HEK293 (cell line): Measurements from ENCODE around the gene MAEA.
A peak's percentile ranks its signal among the peaks of the same experiment; 100 is the strongest.

Experiments used
- CTCF ChIA-PET: fragments of 350-600 bp; formaldehyde crosslinking; extraction: SDS; loops from one replicate; lab custom pipeline; 2021; ENCODE audit warnings: antibody characterized with exemption; lab: Yijun Ruan, JAX
- POLR2A ChIA-PET: fragments of 300-600 bp; formaldehyde crosslinking; extraction: SDS; loops from one replicate; lab custom pipeline; 2020; ENCODE audit warnings: antibody characterized with exemption, inconsistent platforms; lab: Yijun Ruan, JAX
- H3K27ac ChIP-seq: fragments of 200-500 bp; sonication (Bioruptor generic); 2 replicates; pipeline ENCODE4 v1.5.1; 2014; ENCODE audit warnings: low read depth, low read length, control low read depth, inconsistent platforms; ENCODE audit errors: extremely low read depth
- H3K36me3 ChIP-seq, 2 experiments: fragments of 200-500 bp in 1 of 2; sonication (Bioruptor generic) in 1 of 2; 1 replicate in 1 of 2; 2 replicates in 1 of 2; pipeline ENCODE4 v1.5.1; 2014 to 2017; ENCODE audit warnings: inconsistent platforms in 2 of 2, low read length in 2 of 2; ENCODE audit not compliant: control insufficient read depth in 2 of 2, insufficient read depth in 1 of 2
- H3K4me1 ChIP-seq: fragments of 200-500 bp; sonication (Bioruptor generic); 2 replicates; pipeline ENCODE4 v1.5.1; 2014; ENCODE audit warnings: mild to moderate bottlenecking, low read length, inconsistent platforms; ENCODE audit not compliant: control insufficient read depth, insufficient read depth
- H3K4me3 ChIP-seq: 2 replicates; pipeline ENCODE4 v1.5.1; 2011; ENCODE audit warnings: low read depth, mild to moderate bottlenecking, control low read depth, low read length, moderate library complexity
- H3K9me3 ChIP-seq: fragments of 200-500 bp; sonication (Bioruptor generic); 2 replicates; pipeline ENCODE4 v1.5.1; 2014; ENCODE audit warnings: low read depth, low read length, inconsistent platforms; ENCODE audit not compliant: control insufficient read depth, insufficient read depth
- CTCF ChIP-seq: fragments of 450-650 bp; formaldehyde crosslinking; IDR thresholded peaks from 2 replicates; pipeline ENCODE4 v1.5.1; 2016; ENCODE audit warnings: missing biosample characterization, missing genetic modification characterization
- FEZF1 ChIP-seq: fragments of 450-650 bp; formaldehyde crosslinking; IDR thresholded peaks from 2 replicates; pipeline ENCODE4 v1.5.1; 2016; ENCODE audit warnings: missing biosample characterization, missing genetic modification characterization
- PRDM6 ChIP-seq: fragments of 450-650 bp; formaldehyde crosslinking; IDR thresholded peaks from 2 replicates; pipeline ENCODE4 v1.5.1; 2017; ENCODE audit warnings: missing biosample characterization, missing genetic modification characterization
- TSHZ1 ChIP-seq: fragments of 450-650 bp; formaldehyde crosslinking; IDR thresholded peaks from 2 replicates; pipeline ENCODE4 v1.5.1; 2016; ENCODE audit warnings: missing biosample characterization, missing genetic modification characterization, borderline replicate concordance
- YY2 ChIP-seq: fragments of 450-650 bp; formaldehyde crosslinking; IDR thresholded peaks from 2 replicates; pipeline ENCODE4 v1.5.1; 2016; ENCODE audit warnings: missing biosample characterization, missing genetic modification characterization
- ZNF558 ChIP-seq: fragments of 450-650 bp; formaldehyde crosslinking; IDR thresholded peaks from 2 replicates; pipeline ENCODE4 v1.5.1; 2016; ENCODE audit warnings: missing biosample characterization, missing genetic modification characterization
- ZNF624 ChIP-seq: fragments of 450-650 bp; formaldehyde crosslinking; IDR thresholded peaks from 2 replicates; pipeline ENCODE4 v1.5.1; 2017; ENCODE audit warnings: missing biosample characterization, missing genetic modification characterization
- ZNF654 ChIP-seq: fragments of 450-650 bp; formaldehyde crosslinking; IDR thresholded peaks from 2 replicates; pipeline ENCODE4 v1.5.1; 2016; ENCODE audit warnings: low read depth, missing biosample characterization, missing genetic modification characterization
- ZNF670 ChIP-seq: fragments of 450-650 bp; formaldehyde crosslinking; IDR thresholded peaks from 2 replicates; pipeline ENCODE4 v1.5.1; 2016; ENCODE audit warnings: missing biosample characterization, missing genetic modification characterization, low read depth
- ZNF747 ChIP-seq: fragments of 450-650 bp; formaldehyde crosslinking; IDR thresholded peaks from 2 replicates; pipeline ENCODE4 v1.5.1; 2016; ENCODE audit warnings: missing biosample characterization, missing genetic modification characterization
- ZNF791 ChIP-seq: fragments of 450-650 bp; formaldehyde crosslinking; IDR thresholded peaks from 2 replicates; pipeline ENCODE4 v1.5.1; 2016; ENCODE audit warnings: missing biosample characterization, missing genetic modification characterization
- TF ChIP-seq, protein P1 (sequence below): fragments of 450-650 bp; formaldehyde crosslinking; IDR thresholded peaks from 2 replicates; pipeline ENCODE4 v1.5.1; 2016; ENCODE audit warnings: missing biosample characterization, missing genetic modification characterization

Gene MAEA

DNA sequence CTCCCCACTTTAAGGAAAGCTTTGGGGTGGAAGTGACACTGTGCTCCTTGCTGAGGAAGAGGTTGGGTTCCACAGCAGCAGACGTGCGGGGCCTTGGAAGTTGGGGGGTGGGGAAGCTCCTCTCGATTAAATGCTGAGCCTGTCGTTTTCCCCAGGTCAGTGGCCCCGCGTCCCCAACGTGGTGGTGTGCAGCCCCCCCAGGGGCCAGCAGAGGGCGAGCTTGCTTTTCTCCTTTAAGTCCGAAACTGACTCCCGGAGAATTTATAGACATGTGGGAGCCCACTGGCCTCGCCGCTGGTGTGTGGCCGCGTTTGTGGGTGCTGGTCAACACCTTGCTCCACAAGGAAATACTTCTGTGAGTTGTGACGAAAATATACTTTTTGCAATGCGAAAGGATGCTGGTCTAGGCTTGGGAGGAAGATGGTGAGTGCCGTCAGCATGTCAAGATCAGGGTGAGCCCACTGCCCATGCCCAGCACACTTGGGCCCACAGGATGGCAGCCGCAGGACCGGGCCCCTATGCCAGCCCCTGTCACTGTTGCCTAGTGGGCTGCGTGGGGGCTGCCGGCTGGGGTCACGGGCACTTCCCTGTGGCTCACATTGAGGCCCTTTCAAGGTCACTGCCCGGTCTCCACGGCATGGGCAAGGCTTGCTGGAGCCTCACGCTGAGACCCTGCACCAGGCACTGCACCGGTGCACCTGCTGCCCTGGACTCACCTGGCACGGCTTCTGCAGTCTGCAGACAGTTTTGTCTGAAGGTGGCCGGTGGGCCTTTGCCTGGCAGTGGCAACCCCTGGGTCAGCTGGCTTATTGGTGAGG is 66.7 kb downstream of the MAEA start:
- no peaks in the 10 kb centered on the region for H3K9me3 ChIP-seq
- H3K4me1 ChIP-seq: no peaks in the 10 kb centered on the region
- POLR2A ChIA-PET: interaction anchor here (1.1 kb wide), 1 partner anchor 10 kb away, joined by 4 read pairs; the partner anchor contains the start of gene UVSSA
- no peak overlapping the region for H3K27ac ChIP-seq
- H3K36me3 ChIP-seq: peaks cover 0 to 81% of the 10 kb centered on the region in 2 experiments; a peak in 1 of 3 replicates
- TF ChIP-seq FEZF1 (tag by site-specific recombination) (no peak), ZNF558 (no peak), PRDM6 (tag by site-specific recombination) (no peak), ZNF747 (tag by site-specific recombination) (no peak), ZNF670 (no peak), ZNF624 (tag by site-specific recombination) (no peak), TSHZ1 (tag by site-specific recombination) (no peak), ZNF654 (tag by site-specific recombination) (peak; percentile 50), ZNF791 (tag by site-specific recombination) (no peak), CTCF (tag by site-specific recombination) (0 out of 2 replicates have a peak, but pooled peaks have one; percentile 21), YY2 (tag by site-specific recombination) (no peak)
- TF ChIP-seq, protein P1, sequence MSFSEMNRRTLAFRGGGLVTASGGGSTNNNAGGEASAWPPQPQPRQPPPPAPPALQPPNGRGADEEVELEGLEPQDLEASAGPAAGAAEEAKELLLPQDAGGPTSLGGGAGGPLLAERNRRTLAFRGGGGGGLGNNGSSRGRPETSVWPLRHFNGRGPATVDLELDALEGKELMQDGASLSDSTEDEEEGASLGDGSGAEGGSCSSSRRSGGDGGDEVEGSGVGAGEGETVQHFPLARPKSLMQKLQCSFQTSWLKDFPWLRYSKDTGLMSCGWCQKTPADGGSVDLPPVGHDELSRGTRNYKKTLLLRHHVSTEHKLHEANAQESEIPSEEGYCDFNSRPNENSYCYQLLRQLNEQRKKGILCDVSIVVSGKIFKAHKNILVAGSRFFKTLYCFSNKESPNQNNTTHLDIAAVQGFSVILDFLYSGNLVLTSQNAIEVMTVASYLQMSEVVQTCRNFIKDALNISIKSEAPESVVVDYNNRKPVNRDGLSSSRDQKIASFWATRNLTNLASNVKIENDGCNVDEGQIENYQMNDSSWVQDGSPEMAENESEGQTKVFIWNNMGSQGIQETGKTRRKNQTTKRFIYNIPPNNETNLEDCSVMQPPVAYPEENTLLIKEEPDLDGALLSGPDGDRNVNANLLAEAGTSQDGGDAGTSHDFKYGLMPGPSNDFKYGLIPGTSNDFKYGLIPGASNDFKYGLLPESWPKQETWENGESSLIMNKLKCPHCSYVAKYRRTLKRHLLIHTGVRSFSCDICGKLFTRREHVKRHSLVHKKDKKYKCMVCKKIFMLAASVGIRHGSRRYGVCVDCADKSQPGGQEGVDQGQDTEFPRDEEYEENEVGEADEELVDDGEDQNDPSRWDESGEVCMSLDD: no peak
- CTCF ChIA-PET: interaction anchor here (0.6 to 2.7 kb wide), 15 partner anchors 8 to 363 kb away, joined by 3 to 14 read pairs (median 4); no protein-coding TSS in a partner anchor
- no peak overlapping the region for H3K4me3 ChIP-seq
